SK-N-SH treated with all-trans-retinoic acid at 6 μM for 48 hours (cell line): ENCODE data around the gene HAPLN3.

ENCODE experiments used
- ATAC-seq: fragments of 200-7000 bp; cut with Tn5 transposase; 3 replicates; pipeline ENCODE4 v1.9.1; 2020; ENCODE audit warnings: mild to moderate bottlenecking, moderate library complexity
- BACH2 ChIP-seq: fragments of 250-450 bp; sonication (Bioruptor Pico); IDR thresholded peaks from 2 replicates; pipeline ENCODE4 v1.9.0; 2021; ENCODE audit warnings: mild to moderate bottlenecking, borderline replicate concordance
- CREB5 ChIP-seq: fragments of 250-450 bp; sonication (Bioruptor Pico); IDR thresholded peaks from 2 replicates; pipeline ENCODE4 v1.5.1; 2020; ENCODE audit warnings: low read depth, mild to moderate bottlenecking, moderate library complexity
- CSDC2 ChIP-seq: fragments of 250-450 bp; sonication (Bioruptor Pico); IDR thresholded peaks from 2 replicates; pipeline ENCODE4 v1.5.0; 2020; ENCODE audit warnings: mild to moderate bottlenecking, moderate library complexity
- CSRNP3 ChIP-seq: fragments of 250-450 bp; sonication (Bioruptor Pico); IDR thresholded peaks from 2 replicates; pipeline ENCODE4 v1.5.1; 2021; ENCODE audit warnings: mild to moderate bottlenecking, moderate library complexity
- ESRRG ChIP-seq: fragments of 250-450 bp; sonication (Bioruptor Pico); IDR thresholded peaks from 2 replicates; pipeline ENCODE4 v1.6.1; 2021; ENCODE audit warnings: mild to moderate bottlenecking
- GLIS3 ChIP-seq: fragments of 250-450 bp; sonication (Bioruptor Pico); IDR thresholded peaks from 2 replicates; pipeline ENCODE4 v1.5.0; 2020; ENCODE audit warnings: mild to moderate bottlenecking, moderate library complexity
- ISL1 ChIP-seq: fragments of 250-450 bp; sonication (Bioruptor Pico); IDR thresholded peaks from 2 replicates; pipeline ENCODE4 v2.1.2; 2022; ENCODE audit warnings: mild to moderate bottlenecking, moderate library complexity
- OSR1 ChIP-seq: fragments of 250-450 bp; sonication (Bioruptor Pico); IDR thresholded peaks from 2 replicates; pipeline ENCODE4 v1.8.0; 2022; ENCODE audit warnings: moderate library complexity, mild to moderate bottlenecking, inconsistent platforms
- PPARA ChIP-seq: fragments of 250-450 bp; sonication (Bioruptor Pico); IDR thresholded peaks from 2 replicates; pipeline ENCODE4 v1.5.0; 2020; ENCODE audit warnings: mild to moderate bottlenecking, borderline replicate concordance
- RARB ChIP-seq: fragments of 250-450 bp; sonication (Bioruptor Pico); IDR thresholded peaks from 2 replicates; pipeline ENCODE4 v1.8.0; 2021; ENCODE audit warnings: mild to moderate bottlenecking, moderate library complexity
- TSHZ2 ChIP-seq: fragments of 250-450 bp; sonication (Bioruptor Pico); IDR thresholded peaks from 2 replicates; pipeline ENCODE4 v1.5.0; 2020; ENCODE audit warnings: mild to moderate bottlenecking, moderate library complexity
- ZC3H10 ChIP-seq: fragments of 250-450 bp; sonication (Bioruptor Pico); IDR thresholded peaks from 2 replicates; pipeline ENCODE4 v1.5.1; 2021; ENCODE audit warnings: mild to moderate bottlenecking, moderate library complexity
- ZFP3 ChIP-seq: fragments of 250-450 bp; sonication (Bioruptor Pico); IDR thresholded peaks from 2 replicates; pipeline ENCODE4 v1.5.0; 2020; ENCODE audit warnings: mild to moderate bottlenecking, moderate library complexity
- ZNF565 ChIP-seq: fragments of 450-650 bp; formaldehyde crosslinking; conservative IDR thresholded peaks from 2 replicates; pipeline ENCODE4 v1.5.0; 2020; ENCODE audit warnings: low read depth, mild to moderate bottlenecking, moderate library complexity
- ZNF8 ChIP-seq: fragments of 450-650 bp; formaldehyde crosslinking; IDR thresholded peaks from 2 replicates; pipeline ENCODE4 v1.5.0; 2020; ENCODE audit warnings: mild to moderate bottlenecking, moderate library complexity
- TF ChIP-seq, protein P1 (sequence below): fragments of 250-450 bp; sonication (Bioruptor Pico); IDR thresholded peaks from 2 replicates; pipeline ENCODE4 v1.8.0; 2021; ENCODE audit warnings: low read depth, mild to moderate bottlenecking, moderate library complexity, borderline replicate concordance
- TF ChIP-seq, protein P2 (sequence below): fragments of 250-450 bp; sonication (Bioruptor Pico); IDR thresholded peaks from 2 replicates; pipeline ENCODE4 v1.8.0; 2020; ENCODE audit warnings: mild to moderate bottlenecking, moderate library complexity, borderline replicate concordance

The HAPLN3 gene

DNA sequence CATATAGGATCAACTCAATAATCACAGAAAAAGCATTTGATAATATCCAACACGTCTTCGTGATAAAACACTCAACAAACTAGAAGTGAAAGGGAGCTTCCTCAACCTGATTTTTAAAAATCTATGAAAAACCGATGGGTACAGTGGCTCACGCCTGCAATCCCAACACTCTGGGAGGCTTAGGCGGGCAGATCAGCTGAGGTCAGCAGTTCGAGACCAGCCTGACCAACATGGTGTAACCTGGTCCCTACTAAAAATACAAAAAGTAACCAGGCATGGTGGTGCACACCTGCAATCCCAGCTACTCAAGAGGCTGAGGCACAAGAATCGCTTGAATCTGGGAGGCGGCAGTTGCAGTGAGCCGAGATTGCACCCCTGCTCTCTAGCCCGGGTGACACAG, 20.0 kb upstream of the HAPLN3 start:
- TF ChIP-seq ZC3H10 (CRISPR knock-in tag), result no peak
- no peak for TF ChIP-seq PPARA (CRISPR knock-in tag)
- no peak for TF ChIP-seq TSHZ2
- no peak for TF ChIP-seq ISL1
- TF ChIP-seq, protein P1, sequence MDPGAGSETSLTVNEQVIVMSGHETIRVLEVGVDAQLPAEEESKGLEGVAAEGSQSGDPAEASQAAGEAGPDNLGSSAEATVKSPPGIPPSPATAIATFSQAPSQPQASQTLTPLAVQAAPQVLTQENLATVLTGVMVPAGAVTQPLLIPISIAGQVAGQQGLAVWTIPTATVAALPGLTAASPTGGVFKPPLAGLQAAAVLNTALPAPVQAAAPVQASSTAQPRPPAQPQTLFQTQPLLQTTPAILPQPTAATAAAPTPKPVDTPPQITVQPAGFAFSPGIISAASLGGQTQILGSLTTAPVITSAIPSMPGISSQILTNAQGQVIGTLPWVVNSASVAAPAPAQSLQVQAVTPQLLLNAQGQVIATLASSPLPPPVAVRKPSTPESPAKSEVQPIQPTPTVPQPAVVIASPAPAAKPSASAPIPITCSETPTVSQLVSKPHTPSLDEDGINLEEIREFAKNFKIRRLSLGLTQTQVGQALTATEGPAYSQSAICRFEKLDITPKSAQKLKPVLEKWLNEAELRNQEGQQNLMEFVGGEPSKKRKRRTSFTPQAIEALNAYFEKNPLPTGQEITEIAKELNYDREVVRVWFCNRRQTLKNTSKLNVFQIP (CRISPR knock-in tag), result no peak
- TF ChIP-seq, protein P2, sequence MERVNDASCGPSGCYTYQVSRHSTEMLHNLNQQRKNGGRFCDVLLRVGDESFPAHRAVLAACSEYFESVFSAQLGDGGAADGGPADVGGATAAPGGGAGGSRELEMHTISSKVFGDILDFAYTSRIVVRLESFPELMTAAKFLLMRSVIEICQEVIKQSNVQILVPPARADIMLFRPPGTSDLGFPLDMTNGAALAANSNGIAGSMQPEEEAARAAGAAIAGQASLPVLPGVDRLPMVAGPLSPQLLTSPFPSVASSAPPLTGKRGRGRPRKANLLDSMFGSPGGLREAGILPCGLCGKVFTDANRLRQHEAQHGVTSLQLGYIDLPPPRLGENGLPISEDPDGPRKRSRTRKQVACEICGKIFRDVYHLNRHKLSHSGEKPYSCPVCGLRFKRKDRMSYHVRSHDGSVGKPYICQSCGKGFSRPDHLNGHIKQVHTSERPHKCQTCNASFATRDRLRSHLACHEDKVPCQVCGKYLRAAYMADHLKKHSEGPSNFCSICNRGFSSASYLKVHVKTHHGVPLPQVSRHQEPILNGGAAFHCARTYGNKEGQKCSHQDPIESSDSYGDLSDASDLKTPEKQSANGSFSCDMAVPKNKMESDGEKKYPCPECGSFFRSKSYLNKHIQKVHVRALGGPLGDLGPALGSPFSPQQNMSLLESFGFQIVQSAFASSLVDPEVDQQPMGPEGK (CRISPR knock-in tag), result no peak
- no peak for TF ChIP-seq RARB (CRISPR knock-in tag)
- no peak for TF ChIP-seq BACH2 (CRISPR knock-in tag)
- no peak for TF ChIP-seq CSDC2
- TF ChIP-seq GLIS3 (CRISPR knock-in tag), result no peak
- TF ChIP-seq CREB5 (CRISPR knock-in tag), result no peak
- no peak for TF ChIP-seq ESRRG (CRISPR knock-in tag)
- no peak for ATAC-seq

DNA sequence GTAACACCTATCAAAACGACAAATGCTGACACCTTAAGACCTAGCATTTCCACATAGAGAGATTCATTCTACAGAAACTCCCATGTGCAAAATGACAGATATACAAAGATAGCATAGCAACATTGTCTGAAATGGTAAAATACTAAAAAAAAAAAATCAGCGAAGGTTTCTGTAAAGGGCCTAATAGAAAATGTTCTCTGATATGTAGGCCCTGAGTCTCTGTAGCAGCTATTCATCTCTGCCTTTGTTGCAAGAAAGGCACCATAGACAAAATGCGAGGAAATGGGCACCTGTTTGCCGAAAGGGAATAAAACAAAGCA, 18.5 kb upstream of the HAPLN3 start:
- no peak for ATAC-seq
- TF ChIP-seq CSRNP3, result no peak
- no peak for TF ChIP-seq CSDC2
- TF ChIP-seq ZFP3 (CRISPR knock-in tag), result no peak
- TF ChIP-seq, protein P1 (CRISPR knock-in tag), result no peak
- TF ChIP-seq, protein P2 (CRISPR knock-in tag), result no peak
- TF ChIP-seq BACH2 (CRISPR knock-in tag), result no peak
- TF ChIP-seq OSR1 (CRISPR knock-in tag), result no peak
- TF ChIP-seq ZNF565 (CRISPR knock-in tag), result no peak
- TF ChIP-seq ZNF8 (CRISPR knock-in tag), result no peak
- TF ChIP-seq PPARA (CRISPR knock-in tag), result no peak
- TF ChIP-seq RARB (CRISPR knock-in tag), result no peak
- TF ChIP-seq ZC3H10 (CRISPR knock-in tag), result no peak
